Stimulated activated memory B cell treated with anti-CD40 and anti-IgM and Interleukin-4, amounts not matched to agents 10 μg/mL and 1 μg/mL and 100 μg/mL, for 72 hours (primary cell): ENCODE data around the gene MEIKIN.
"Not testable (repeated sequence)": the region's sequence is repeated elsewhere in the genome, so short reads cannot be mapped to it uniquely, and the experiment has no call there.

ENCODE experiments used
- ATAC-seq: fragments of 150-1000 bp; cut with Tn5 transposase; 2 replicates; pipeline ENCODE4 v1.10.0; 2021
- H3K27ac Mint-ChIP-seq: one replicate; pipeline ENCODE4 v1.8.0; 2022; ENCODE audit warnings: mild to moderate bottlenecking, mixed read lengths
- H3K27me3 Mint-ChIP-seq: one replicate; pipeline ENCODE4 v1.8.0; 2022; ENCODE audit warnings: mixed read lengths
- H3K36me3 Mint-ChIP-seq: one replicate; pipeline ENCODE4 v1.8.0; 2022; ENCODE audit warnings: mixed read lengths
- H3K4me1 Mint-ChIP-seq: one replicate; pipeline ENCODE4 v1.8.0; 2022; ENCODE audit warnings: mixed read lengths
- H3K4me3 Mint-ChIP-seq: one replicate; pipeline ENCODE4 v1.8.0; 2022; ENCODE audit warnings: mild to moderate bottlenecking, moderate library complexity, mixed read lengths
- H3K9me3 Mint-ChIP-seq: one replicate; pipeline ENCODE4 v1.8.0; 2022; ENCODE audit warnings: mixed read lengths

The MEIKIN gene

DNA sequence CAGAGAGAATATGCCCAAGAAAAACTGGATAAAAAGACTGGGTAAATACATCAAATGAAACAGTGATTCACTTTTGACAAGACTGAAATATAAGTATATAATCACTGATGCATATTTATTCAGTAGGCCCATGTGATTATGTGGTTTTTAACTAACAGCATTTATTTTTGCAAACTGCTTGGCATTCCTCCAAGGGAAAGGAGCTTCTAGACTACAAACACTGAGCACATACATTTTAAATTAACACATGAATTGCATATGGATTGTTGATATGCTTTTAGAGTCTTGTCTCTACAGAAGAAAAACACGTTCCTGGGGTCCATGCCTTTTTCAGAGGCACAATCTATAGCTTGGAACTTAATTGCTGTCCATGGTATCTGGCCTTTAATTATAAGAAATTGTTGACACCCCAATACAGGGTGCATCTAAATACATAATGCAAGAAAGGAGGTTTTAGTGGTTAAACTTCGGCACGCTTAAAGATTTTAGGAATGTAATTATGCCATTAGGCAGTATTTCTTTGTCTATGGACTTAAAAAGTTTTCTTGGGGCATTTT, 6.9 kb upstream of the MEIKIN start:
- H3K4me3 Mint-ChIP-seq, result no peak overlapping the region
- ATAC-seq, result no peak
- H3K4me1 Mint-ChIP-seq, result no peaks in the 10 kb centered on the region
- no peaks in the 10 kb centered on the region for H3K36me3 Mint-ChIP-seq
- peaks cover 11% of the 10 kb centered on the region for H3K27me3 Mint-ChIP-seq
- no peaks in the 10 kb centered on the region for H3K9me3 Mint-ChIP-seq
- no peak overlapping the region for H3K27ac Mint-ChIP-seq

DNA sequence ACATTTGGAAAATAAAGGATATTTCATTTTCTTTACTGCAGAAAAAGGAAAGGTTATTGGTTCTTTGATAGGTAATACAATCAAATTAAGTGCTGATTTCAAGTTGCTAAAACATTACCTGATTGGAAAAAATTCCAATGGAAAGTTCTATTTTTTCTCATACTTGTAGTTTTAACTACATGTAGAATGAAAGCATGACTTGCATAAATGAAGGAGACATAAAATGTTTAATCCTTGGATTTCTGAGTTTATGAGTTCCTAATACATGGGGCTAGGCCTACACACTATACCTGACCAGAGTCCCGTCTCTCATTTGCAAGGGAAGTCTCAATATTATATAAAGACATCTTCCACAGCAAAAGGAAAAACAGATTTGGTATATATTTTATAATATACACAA, 5.2 kb upstream of the MEIKIN start:
- peaks cover 2% of the 10 kb centered on the region for H3K9me3 Mint-ChIP-seq
- no peaks in the 10 kb centered on the region for H3K4me1 Mint-ChIP-seq
- no peak overlapping the region for H3K4me3 Mint-ChIP-seq
- no peak for ATAC-seq
- peaks cover 11% of the 10 kb centered on the region for H3K27me3 Mint-ChIP-seq
- no peaks in the 10 kb centered on the region for H3K36me3 Mint-ChIP-seq
- H3K27ac Mint-ChIP-seq, result no peak overlapping the region

DNA sequence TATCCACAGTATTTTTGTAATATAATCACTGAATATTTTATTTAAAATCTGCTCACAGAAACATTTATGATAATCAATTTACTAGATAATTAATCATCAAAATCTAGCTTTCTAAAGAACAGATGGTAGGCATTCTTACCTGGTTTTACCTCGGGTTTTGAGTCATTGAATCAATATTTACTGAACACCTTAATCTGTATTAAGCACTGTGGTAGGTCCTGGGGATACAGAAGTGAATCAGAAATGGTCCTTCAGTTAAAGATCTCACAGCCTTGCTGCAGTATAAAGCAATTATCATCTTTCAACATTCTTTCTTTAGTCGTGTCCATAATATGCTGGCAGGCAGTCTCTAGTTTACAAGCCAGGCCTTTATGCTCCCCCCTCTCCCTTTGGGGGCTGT, 2.0 kb upstream of the MEIKIN start:
- no peak for ATAC-seq
- H3K36me3 Mint-ChIP-seq, result no peaks in the 10 kb centered on the region
- no peak overlapping the region for H3K4me3 Mint-ChIP-seq
- H3K4me1 Mint-ChIP-seq, result no peaks in the 10 kb centered on the region
- peaks cover 3% of the 10 kb centered on the region for H3K9me3 Mint-ChIP-seq
- H3K27ac Mint-ChIP-seq, result no peak overlapping the region
- H3K27me3 Mint-ChIP-seq, result peaks cover 12% of the 10 kb centered on the region

DNA sequence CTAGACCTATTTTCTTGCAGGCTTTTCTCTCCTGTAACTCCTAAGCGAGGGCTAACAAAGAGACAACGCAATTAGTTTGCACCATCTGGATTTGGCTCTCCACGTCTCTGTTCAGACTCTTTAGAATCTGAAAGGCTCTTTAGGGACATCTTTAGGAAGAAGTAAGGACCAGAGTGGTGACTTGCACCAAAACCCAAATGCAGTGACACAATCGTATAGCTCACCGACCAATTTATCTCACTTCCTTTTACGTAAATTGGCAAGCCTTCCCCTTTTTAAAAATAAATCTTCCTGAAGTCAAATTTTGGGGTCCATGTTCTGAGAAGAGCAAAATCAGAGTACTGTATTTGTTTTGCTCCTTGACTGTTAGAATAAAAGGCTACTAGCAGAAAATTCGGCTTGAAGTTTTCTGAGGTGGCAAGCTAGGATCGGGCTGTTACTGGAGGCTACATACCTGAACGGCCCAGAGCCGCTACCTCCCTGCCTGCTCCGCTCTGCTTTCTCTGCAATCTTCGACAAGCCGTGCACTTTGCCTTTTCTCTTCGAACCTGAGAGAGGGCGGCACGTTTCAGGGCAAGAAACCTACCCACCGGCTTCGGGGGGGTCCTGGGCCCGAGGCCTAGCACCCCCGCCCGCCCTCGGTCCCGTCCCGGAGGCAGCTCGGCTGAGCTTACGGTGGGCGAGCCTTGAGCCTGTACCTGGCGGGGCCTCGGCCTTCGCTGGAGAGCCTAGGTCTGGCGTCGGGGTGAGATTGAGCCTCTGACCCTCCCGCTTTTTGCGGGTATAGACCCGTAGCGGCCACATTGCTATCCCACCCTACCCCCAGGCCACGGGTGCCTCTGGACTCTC, 537 bp downstream of the MEIKIN start:
- no peak overlapping the region for H3K27ac Mint-ChIP-seq
- peaks cover 3% of the 10 kb centered on the region for H3K9me3 Mint-ChIP-seq
- no peaks in the 10 kb centered on the region for H3K36me3 Mint-ChIP-seq
- no peak overlapping the region for H3K4me3 Mint-ChIP-seq
- no peaks in the 10 kb centered on the region for H3K4me1 Mint-ChIP-seq
- ATAC-seq, result no peak
- peaks cover 23% of the 10 kb centered on the region for H3K27me3 Mint-ChIP-seq

DNA sequence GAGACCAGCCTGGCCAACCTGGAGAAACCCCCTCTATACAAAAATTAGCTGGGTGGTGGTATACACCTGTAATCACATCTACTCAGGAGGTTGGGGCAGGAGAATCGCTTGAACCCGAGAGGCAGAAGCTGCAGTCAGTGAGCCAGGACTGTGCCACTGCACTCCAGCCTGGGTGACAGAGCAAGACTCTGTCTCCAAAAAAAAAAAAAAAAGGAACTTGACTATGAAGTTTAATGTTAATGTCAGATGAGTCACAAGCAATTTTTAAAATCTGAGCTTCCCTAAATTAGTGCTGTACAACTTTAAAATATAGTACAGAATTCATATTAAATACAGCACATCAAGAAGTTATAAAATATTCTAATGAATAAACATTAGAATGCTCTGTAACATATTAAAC, 1.5 kb downstream of the MEIKIN start:
- H3K4me3 Mint-ChIP-seq, result no peak overlapping the region
- ATAC-seq, result no peak
- peaks cover 16% of the 10 kb centered on the region for H3K27me3 Mint-ChIP-seq
- H3K9me3 Mint-ChIP-seq, result peaks cover 3% of the 10 kb centered on the region
- H3K36me3 Mint-ChIP-seq, result no peaks in the 10 kb centered on the region
- H3K4me1 Mint-ChIP-seq, result no peaks in the 10 kb centered on the region
- H3K27ac Mint-ChIP-seq, result no peak overlapping the region

DNA sequence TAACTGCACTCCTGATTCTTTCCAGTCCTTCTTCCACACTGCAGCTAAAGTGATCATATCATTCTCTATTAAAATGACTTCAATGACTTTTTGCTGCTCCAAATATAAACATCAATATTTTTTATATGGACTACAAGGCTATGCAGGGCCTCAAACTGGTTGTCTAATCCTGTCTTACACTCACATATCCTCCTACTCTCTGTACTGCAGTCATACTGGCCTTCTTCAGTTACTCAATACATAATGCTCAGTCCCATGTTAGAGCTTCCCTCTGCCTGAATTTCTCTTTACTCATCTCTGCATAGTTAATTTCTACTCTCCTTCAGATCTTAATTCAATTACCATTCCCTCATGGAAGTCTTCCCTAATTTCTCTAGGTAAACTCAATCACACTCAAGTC, 3.4 kb downstream of the MEIKIN start:
- Mint-ChIP-seq H3K27me3 (peaks cover 15% of the 10 kb centered on the region), H3K4me1 (no peaks in the 10 kb centered on the region), H3K9me3 (peaks cover 3% of the 10 kb centered on the region), H3K36me3 (no peaks in the 10 kb centered on the region), H3K27ac (no peak overlapping the region), H3K4me3 (no peak overlapping the region)
- ATAC-seq, result no peak

DNA sequence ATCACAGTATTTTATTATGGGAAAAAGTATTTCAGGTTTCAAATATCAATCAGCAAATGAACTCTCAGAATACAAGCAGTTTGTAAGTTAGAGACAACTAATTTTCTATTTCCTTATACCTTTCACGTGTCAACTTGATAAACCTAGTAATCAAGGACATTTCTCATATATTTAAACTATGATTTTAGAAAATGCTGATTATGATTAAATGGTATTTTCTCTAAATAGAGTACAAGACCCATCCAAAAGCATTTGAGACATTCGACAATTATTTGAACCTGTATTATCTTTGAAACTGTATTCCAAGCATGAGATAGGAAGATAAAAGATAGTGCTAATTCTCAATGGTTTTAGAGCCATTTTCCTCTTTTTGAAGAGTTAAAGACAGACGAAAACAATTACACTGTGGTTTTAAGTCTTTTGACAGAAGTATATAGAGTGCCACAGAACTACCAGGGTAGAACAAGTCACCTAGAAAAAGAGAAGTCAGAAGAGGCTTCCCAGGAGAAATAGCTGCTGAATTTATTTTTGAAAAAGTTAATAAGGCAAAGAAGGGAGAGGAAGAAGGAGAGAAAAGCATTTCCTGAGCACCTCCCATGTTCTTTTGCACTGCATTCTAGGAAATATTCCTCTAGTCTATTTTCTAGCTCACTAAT, 5.6 kb downstream of the MEIKIN start:
- H3K36me3 Mint-ChIP-seq, result no peaks in the 10 kb centered on the region
- ATAC-seq, result no peak
- H3K4me1 Mint-ChIP-seq, result no peaks in the 10 kb centered on the region
- peaks cover 33% of the 10 kb centered on the region for H3K27me3 Mint-ChIP-seq
- no peaks in the 10 kb centered on the region for H3K9me3 Mint-ChIP-seq
- H3K27ac Mint-ChIP-seq, result no peak overlapping the region
- no peak overlapping the region for H3K4me3 Mint-ChIP-seq

DNA sequence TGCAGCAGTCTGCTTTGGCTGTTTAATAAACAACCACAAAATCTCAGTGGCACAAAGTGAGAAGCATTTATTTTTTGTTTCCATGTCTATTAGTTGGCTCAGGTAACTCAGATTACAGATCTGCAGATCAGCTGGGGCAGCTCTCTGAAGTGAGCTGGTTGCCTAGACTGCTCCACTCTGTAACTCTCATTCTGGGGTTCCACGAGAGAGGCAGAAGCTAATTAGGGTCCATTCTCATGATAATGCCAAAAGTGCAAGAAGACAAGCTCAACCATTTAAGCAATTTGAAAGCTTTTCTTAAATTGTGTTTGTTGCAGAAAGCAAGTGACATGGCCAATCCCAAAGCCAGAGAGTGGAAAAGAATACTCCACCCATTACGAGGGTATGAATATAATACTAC, 13.2 kb downstream of the MEIKIN start:
- Mint-ChIP-seq H3K9me3 (peaks cover 32% of the 10 kb centered on the region), H3K27ac (no peak overlapping the region), H3K4me1 (no peaks in the 10 kb centered on the region), H3K27me3 (peaks cover 33% of the 10 kb centered on the region), H3K36me3 (peaks cover 4% of the 10 kb centered on the region), H3K4me3 (no peak overlapping the region)
- ATAC-seq, result no peak

DNA sequence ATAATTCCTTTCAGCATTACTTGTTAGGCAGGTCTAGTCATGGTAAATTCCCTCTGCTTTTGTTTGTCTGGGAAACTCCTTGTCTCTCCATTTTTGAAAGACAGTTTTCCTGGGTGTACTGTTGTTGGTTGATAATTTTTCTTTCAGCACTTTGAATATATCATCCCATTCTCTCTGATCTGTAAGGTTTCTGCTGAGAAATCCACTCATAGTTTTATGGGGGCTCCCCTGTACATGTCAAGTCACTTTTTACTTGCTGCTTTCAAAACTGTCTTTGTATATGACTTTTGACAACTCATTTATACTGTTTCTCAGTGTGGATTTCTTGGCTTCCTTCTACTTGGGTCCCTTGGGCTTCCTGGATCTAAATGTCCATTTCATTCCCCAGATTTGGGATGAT, 16.5 kb downstream of the MEIKIN start:
- peaks cover 10% of the 10 kb centered on the region for H3K27me3 Mint-ChIP-seq
- no peak overlapping the region for H3K27ac Mint-ChIP-seq
- peaks cover 42% of the 10 kb centered on the region for H3K9me3 Mint-ChIP-seq
- H3K36me3 Mint-ChIP-seq, result peaks cover 4% of the 10 kb centered on the region
- H3K4me1 Mint-ChIP-seq, result no peaks in the 10 kb centered on the region
- no peak overlapping the region for H3K4me3 Mint-ChIP-seq
- ATAC-seq, result no peak

DNA sequence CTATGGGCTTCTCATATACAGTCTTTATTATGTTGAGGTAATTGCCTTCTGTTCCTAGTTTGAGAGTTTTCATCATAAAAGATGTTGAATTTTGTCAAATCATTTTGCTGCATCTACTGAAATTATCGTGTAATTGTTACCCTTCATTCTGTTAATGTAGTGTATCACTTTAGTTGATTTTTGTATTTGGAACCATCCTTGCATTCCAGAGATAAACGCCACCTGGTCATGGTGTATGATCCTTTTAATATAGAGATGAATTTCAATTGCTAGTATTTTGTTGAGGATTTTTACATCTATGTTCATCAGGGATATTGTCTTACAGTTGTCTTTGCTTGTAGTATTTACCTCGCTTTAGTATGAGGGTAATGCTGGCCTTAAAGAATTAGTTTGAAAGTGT, 19.3 kb downstream of the MEIKIN start:
- H3K9me3 Mint-ChIP-seq, result peaks cover 42% of the 10 kb centered on the region
- peaks cover 4% of the 10 kb centered on the region for H3K36me3 Mint-ChIP-seq

DNA sequence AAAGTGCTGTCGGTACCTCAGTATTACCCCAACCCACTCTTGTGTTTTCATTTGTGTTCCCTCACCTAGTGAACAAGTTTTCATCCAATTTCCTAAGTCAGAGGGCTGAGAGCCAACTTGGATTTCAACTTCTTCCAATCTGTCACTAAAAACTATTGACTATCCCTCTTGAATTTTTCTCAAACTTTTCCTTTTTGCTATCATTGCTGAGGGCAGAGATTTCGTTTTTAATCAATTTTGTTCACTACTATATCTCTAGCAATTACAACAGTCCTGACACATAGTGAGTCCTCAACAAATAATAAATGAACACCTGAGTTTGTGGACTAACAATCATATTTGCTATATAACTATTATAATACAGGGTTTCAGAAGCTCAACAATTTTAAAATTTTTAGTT, 29.0 kb downstream of the MEIKIN start:
- peaks cover 7% of the 10 kb centered on the region for H3K27me3 Mint-ChIP-seq
- no peaks in the 10 kb centered on the region for H3K4me1 Mint-ChIP-seq
- H3K9me3 Mint-ChIP-seq, result no peaks in the 10 kb centered on the region
- ATAC-seq, result no peak
- H3K27ac Mint-ChIP-seq, result no peak overlapping the region
- H3K4me3 Mint-ChIP-seq, result no peak overlapping the region
- no peaks in the 10 kb centered on the region for H3K36me3 Mint-ChIP-seq

More for the DNA sequence above, 19.3 kb downstream of the MEIKIN start:
- Mint-ChIP-seq H3K4me3 (no peak overlapping the region), H3K27ac (no peak overlapping the region), H3K27me3 (peaks cover 10% of the 10 kb centered on the region), H3K4me1 (no peaks in the 10 kb centered on the region)
- no peak for ATAC-seq

DNA sequence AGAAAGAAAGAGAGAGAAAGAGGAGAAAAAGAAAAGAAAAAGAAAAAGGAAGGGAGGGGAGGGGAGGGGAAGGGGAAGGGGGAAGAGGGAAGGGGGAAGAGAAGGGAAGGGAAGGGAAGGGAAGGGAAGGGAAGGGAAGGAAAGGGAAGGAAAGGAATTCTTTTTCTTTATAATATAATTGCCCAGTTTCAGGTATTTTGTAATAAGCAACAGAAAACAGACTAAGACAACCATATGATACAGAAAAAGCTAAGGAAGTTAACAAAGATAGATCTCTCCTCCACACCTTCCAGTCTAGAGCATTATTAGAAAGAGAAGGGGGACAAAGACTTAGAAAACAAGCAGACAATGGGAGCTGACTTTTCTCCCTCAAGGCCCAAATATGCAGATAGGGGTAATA, 31.0 kb downstream of the MEIKIN start:
- Mint-ChIP-seq H3K36me3 (no peaks in the 10 kb centered on the region), H3K9me3 (no peaks in the 10 kb centered on the region), H3K4me1 (no peaks in the 10 kb centered on the region), H3K27me3 (peaks cover 7% of the 10 kb centered on the region), H3K27ac (no peak overlapping the region), H3K4me3 (no peak overlapping the region)
- ATAC-seq, result no peak

DNA sequence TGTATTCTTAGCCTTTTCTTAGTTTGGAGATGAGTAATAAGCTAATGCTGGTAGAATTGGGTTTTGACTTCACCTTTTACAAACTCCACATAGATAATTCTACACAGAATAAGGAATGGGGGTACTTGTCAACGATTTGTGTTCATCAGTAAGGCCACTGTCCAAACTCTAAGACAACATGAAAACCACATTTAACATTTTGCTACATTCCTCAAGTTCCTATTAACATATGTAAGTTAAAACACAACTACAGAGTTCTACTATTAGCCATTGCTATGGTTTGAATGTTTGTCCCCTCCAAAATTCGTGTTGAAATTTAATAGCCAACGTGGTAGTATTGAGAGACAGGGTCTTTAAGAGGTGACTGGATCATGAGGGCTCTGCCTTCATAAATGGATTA, 31.9 kb downstream of the MEIKIN start:
- ATAC-seq, result no peak
- Mint-ChIP-seq H3K9me3 (no peaks in the 10 kb centered on the region), H3K27me3 (peaks cover 7% of the 10 kb centered on the region), H3K27ac (no peak overlapping the region), H3K4me3 (no peak overlapping the region), H3K36me3 (no peaks in the 10 kb centered on the region), H3K4me1 (no peaks in the 10 kb centered on the region)

DNA sequence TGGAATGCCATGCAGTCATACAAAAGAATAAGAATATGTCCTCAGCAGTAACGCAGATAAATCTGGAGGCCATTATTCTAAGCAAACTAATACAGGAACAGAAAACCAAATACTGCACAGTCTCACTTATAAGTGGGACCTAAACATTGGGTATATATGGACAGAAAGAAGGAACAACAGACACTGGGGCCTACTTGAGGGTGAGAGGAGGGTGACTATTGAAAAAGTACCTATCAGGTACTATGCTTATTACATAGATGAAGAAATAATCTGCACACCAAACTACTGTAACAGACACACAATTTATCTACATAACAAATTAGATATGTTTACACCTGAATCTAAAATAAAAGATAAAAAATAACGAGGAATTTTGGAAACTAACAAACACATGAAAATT, 38.8 kb downstream of the MEIKIN start:
- Mint-ChIP-seq H3K27ac (no peak overlapping the region), H3K4me1 (no peaks in the 10 kb centered on the region), H3K36me3 (peaks cover 29% of the 10 kb centered on the region), H3K4me3 (no peak overlapping the region), H3K9me3 (peaks cover 31% of the 10 kb centered on the region), H3K27me3 (peaks cover 48% of the 10 kb centered on the region)
- ATAC-seq, result no peak

DNA sequence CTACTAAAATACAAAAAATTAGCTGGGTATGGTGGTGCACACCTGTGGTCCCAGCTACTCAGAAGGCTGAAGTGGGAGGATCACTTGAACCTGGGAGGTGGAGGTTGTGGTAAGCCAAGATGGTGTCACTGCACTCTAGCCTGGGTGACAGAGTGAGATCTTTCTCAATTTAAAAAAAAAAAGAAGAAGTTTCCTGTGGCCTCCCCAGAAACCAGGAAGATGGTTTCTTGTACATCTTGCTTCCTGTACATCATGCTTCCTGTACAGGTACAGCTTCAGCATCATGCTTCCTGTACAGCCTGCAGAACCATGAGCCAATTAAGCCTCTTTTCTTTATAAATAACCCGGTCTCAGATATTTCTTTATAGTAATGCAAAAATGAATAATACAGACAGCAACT, 43.2 kb downstream of the MEIKIN start:
- not testable (repeated sequence) for H3K27ac Mint-ChIP-seq, H3K4me3 Mint-ChIP-seq, ATAC-seq, H3K4me1 Mint-ChIP-seq
- Mint-ChIP-seq H3K36me3 (peaks cover 29% of the 10 kb centered on the region), H3K9me3 (peaks cover 31% of the 10 kb centered on the region), H3K27me3 (peaks cover 85% of the 10 kb centered on the region)

DNA sequence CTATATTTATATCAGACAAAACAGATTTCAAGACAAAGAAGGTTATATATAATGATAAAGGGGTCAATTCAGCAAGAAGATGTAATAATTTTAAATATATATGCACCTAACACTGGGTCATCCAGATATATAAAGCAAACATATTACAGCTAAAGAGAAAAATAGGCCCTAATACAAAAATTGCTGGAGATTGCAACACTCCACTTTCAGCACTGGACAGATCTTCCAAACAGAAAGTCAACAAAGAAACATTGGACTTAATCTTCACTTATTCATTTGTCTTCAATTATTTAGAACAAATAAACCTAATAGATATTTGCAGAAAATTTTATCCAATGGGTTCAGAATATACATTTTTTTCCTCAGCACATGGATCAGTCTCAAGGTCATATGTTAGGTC, 45.8 kb downstream of the MEIKIN start:
- Mint-ChIP-seq H3K4me3 (no peak overlapping the region), H3K4me1 (no peaks in the 10 kb centered on the region), H3K27me3 (peaks cover 81% of the 10 kb centered on the region), H3K27ac (no peak overlapping the region), H3K36me3 (peaks cover 28% of the 10 kb centered on the region), H3K9me3 (peaks cover 34% of the 10 kb centered on the region)
- no peak for ATAC-seq
